Neural progenitor cell (in vitro differentiated cells): ENCODE data around the gene ASNSD1.

Source experiments
- EZH2 ChIP-seq: fragments of 200-600 bp; sonication (generic); IDR thresholded peaks from 2 replicates; pipeline ENCODE4 v1.6.1; 2017; ENCODE audit warnings: antibody characterized with exemption, mild to moderate bottlenecking, moderate library complexity
- EZH2phosphoT487 ChIP-seq: fragments of 200-600 bp; sonication (generic); IDR thresholded peaks from 2 replicates; pipeline ENCODE4 v1.6.1; 2017; ENCODE audit warnings: antibody characterized with exemption
- TF ChIP-seq, protein P1 (sequence below): fragments of 200-600 bp; sonication (generic); IDR thresholded peaks from 2 replicates; pipeline ENCODE4 v1.5.1; 2017; ENCODE audit warnings: antibody characterized with exemption, mild to moderate bottlenecking

DNA sequence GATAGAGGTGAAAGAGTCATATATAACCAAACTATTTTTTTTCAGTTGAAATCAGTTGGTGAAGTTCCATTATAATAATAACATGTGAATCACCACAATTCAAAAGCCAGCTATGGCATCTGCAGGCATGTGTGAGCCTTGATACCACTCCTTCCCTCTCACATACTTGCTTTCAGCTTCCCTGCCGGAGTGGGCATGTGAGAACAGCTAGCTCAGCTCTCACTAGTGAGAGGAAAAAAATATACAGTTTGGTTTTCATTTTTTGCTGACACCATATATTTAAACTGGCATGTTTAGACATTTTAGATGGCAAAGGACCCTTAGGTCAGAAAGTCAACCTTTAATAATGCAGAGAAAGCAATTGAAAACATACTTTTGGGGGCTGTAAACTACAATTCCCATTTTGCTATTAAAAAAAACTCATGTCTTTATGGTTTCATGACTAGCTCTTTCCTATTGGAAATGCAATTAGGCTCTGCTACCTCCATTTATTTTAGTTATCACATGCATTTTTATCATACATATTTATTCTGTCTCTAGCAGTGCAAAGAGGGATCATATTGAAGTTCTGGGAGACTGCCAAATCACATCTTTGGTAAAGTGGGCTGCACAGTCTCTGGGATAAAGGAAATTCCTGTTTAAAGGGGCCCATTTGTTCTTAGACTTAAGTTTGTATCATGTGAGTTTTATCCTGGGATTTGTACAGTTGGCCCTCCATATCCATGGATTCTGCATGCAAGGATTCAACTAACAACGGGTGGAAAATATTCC, 47.4 kb upstream of the ASNSD1 start:
- TF ChIP-seq EZH2 (no peak), EZH2phosphoT487 (no peak)
- TF ChIP-seq, protein P1, sequence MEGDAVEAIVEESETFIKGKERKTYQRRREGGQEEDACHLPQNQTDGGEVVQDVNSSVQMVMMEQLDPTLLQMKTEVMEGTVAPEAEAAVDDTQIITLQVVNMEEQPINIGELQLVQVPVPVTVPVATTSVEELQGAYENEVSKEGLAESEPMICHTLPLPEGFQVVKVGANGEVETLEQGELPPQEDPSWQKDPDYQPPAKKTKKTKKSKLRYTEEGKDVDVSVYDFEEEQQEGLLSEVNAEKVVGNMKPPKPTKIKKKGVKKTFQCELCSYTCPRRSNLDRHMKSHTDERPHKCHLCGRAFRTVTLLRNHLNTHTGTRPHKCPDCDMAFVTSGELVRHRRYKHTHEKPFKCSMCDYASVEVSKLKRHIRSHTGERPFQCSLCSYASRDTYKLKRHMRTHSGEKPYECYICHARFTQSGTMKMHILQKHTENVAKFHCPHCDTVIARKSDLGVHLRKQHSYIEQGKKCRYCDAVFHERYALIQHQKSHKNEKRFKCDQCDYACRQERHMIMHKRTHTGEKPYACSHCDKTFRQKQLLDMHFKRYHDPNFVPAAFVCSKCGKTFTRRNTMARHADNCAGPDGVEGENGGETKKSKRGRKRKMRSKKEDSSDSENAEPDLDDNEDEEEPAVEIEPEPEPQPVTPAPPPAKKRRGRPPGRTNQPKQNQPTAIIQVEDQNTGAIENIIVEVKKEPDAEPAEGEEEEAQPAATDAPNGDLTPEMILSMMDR: no peak
